ENCODE data around the gene ADAMTSL1. TPM values are rescaled to one million over a fixed set of nuclear protein-coding genes. Genes with fewer than 3 reads are reported as not detected.

Gene ADAMTSL1
- total and polyA plus RNA-seq, 2 of the 8 experiments (the other 6 are each of a cell fraction or from before 2014, with no cell fraction given), result 0.84 to 1.1 TPM

DNA sequence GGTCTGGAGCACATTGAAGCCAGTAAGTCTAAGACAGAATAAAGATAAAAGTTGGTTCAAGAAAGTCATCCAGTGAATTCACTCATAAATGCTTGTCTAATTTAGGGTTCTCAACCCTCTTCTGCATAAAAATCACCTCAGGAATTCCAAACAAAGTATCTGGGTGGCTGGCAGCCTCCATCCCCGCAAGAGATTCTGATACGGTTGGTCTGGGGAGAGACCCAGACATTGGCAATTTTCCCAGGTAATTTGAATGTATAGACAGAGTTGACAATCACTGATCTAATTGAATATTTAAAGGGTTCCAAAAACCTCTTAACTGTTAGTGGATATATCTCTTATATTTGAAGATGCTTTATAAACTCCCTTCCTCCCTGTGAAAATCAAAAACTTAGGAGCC, 14.9 kb downstream of the ADAMTSL1 start:
- Histone ChIP-seq H3K4ac (replicated peaks; ENCODE audit: insufficient read length, low read depth, low read length) (no peak overlapping the region), H2BK15ac (ENCODE audit: low read length) (no peak overlapping the region), H3K4me2 (ENCODE audit: insufficient read depth in 1 of 2, low read depth in 2 of 2, low read length in 2 of 2) (no peak overlapping the region), H2BK120ac (replicated peaks; ENCODE audit: low read depth, low read length) (no peak overlapping the region), H2AFZ (ENCODE audit: low read length) (no peak overlapping the region), H3K4me3 (ENCODE audit: extremely low read depth in 1 of 4, insufficient read depth in 2 of 4, low read depth in 3 of 4, low read length in 4 of 4) (no peak overlapping the region), H3K27me3 (replicated peaks in 1 of 4; ENCODE audit: control insufficient read depth in 3 of 4, extremely low read depth in 1 of 4, insufficient read depth in 3 of 4, low read length in 3 of 4) (no peaks in the 10 kb centered on the region), H2AK5ac (ENCODE audit: low read depth, low read length) (no peak overlapping the region), H3K14ac (ENCODE audit: insufficient read length) (no peak overlapping the region), H3K23me2 (ENCODE audit: low read depth, low read length) (no peaks in the 10 kb centered on the region), H3K9ac (replicated peaks in 1 of 4; ENCODE audit: extremely low read depth in 1 of 4, low read depth in 3 of 4, low read length in 3 of 4) (no peak overlapping the region), H3K23ac (ENCODE audit: insufficient read length) (no peak overlapping the region), H2BK5ac (ENCODE audit: low read depth, low read length) (no peak overlapping the region), H3K27ac (ENCODE audit: low read depth, low read length) (no peak overlapping the region), H2BK20ac (ENCODE audit: low read length) (no peak overlapping the region), H3K9me3 (ENCODE audit: insufficient read depth in 2 of 2, low read depth in 1 of 2, low read length in 1 of 2) (no peaks in the 10 kb centered on the region), H2BK12ac (ENCODE audit: low read depth, low read length) (no peak overlapping the region), H3K36me3 (ENCODE audit: control insufficient read depth in 2 of 4, insufficient read depth in 4 of 4, low read length in 3 of 4) (no peaks in the 10 kb centered on the region), H3K18ac (ENCODE audit: extremely low read depth, low read length) (no peak overlapping the region), H3K79me2 (ENCODE audit: control insufficient read depth in 1 of 2, insufficient read depth in 2 of 2, low read length in 2 of 2) (no peaks in the 10 kb centered on the region), H3K79me1 (ENCODE audit: low read depth, low read length) (no peaks in the 10 kb centered on the region), H4K20me1 (replicated peaks in 1 of 2; ENCODE audit: control insufficient read depth in 1 of 2, insufficient read depth in 2 of 2, low read length in 2 of 2) (no peaks in the 10 kb centered on the region), H3K56ac (replicated peaks; ENCODE audit: insufficient read length, low read depth, low read length) (no peak overlapping the region), H4K8ac (ENCODE audit: extremely low read depth, insufficient read depth, low read length) (no peak overlapping the region), H4K91ac (replicated peaks; ENCODE audit: insufficient read length, low read length) (no peak overlapping the region), H4K5ac (ENCODE audit: insufficient read length, low read depth, low read length) (no peak overlapping the region), H3K4me1 (replicated peaks in 1 of 4; ENCODE audit: control insufficient read depth in 3 of 4, insufficient read depth in 4 of 4, low read length in 3 of 4) (no peaks in the 10 kb centered on the region; a peak in 1 of 7 replicates)
- FAIRE-seq (no peak), DNase-seq (ENCODE audit: low read depth in 1 of 2, low spot score in 2 of 2) (no peak)
- WGBS, 2 experiments (ENCODE audit: extremely low coverage in 1 of 2, insufficient coverage in 1 of 2, insufficient read length in 1 of 2, insufficient replicate concordance in 2 of 2, low coverage in 1 of 2, low lambda C conversion rate in 2 of 2, missing lambda C conversion rate in 1 of 2), result 100% methylated on average over 2 of the region's 2 CpGs; no CpG with 5 or more reads in 1 of the 2 experiments
- ChIA-PET POLR2A (ENCODE audit: partially characterized antibody) (no interaction called here), CTCF (ENCODE audit: partially characterized antibody) (interaction anchor here (1.4 kb wide), 1 partner anchor 46 kb away, joined by 5 read pairs; no protein-coding TSS in a partner anchor)
- TF ChIP-seq NRF1 (IDR thresholded peaks at IDR 0.05; ENCODE audit: low read depth, low read length), result no peak
- TF ChIP-seq ZNF274 (IDR thresholded peaks at IDR 0.05; ENCODE audit: borderline replicate concordance, extremely low read depth, low read length), result no peak
- no peak for TF ChIP-seq RFX5 (IDR thresholded peaks at IDR 0.05; ENCODE audit: borderline replicate concordance, low read depth, low read length)
- no peak for TF ChIP-seq TCF12 (IDR thresholded peaks at IDR 0.05; ENCODE audit: low read depth, low read length)
- TF ChIP-seq SP1 (IDR thresholded peaks at IDR 0.05; ENCODE audit: low read depth, low read length), result no peak
- no peak for TF ChIP-seq USF2 (IDR thresholded peaks at IDR 0.05; ENCODE audit: low read length)
- no peak for TF ChIP-seq TAF7 (optimal IDR thresholded peaks at IDR 0.05; ENCODE audit: borderline replicate concordance, low read depth, low read length)
- TF ChIP-seq YY1 (IDR thresholded peaks at IDR 0.05; ENCODE audit: low read depth, low read length), result no peak
- no peak for TF ChIP-seq JUN (IDR thresholded peaks at IDR 0.05; ENCODE audit: low read depth, low read length)

All from H1 (cell line).